Ovary (tissue), 3 donors: ENCODE data around the gene TRPM2.

Experiments used
- CTCF ChIP-seq, 3 donors: fragments of 450-650 bp in 2 of 3; fragments of 200-600 bp in 1 of 3; IDR thresholded peaks; one replicate each; pipeline versions ENCODE4 v1.5.1 to v1.8.0; 2016 to 2022; ENCODE audit warnings: antibody characterized with exemption in 3 of 3, mild to moderate bottlenecking in 1 of 3
- POLR2A ChIP-seq: fragments of 450-650 bp; IDR thresholded peaks from one replicate; pipeline ENCODE4 v1.6.1; 2017; ENCODE audit warnings: antibody characterized with exemption, mild to moderate bottlenecking, moderate library complexity
- donor health status: DM: no; HTN: no; CAD: no.

- TF ChIP-seq POLR2A: no peak
- no peak for TF ChIP-seq CTCF (IDR thresholded peaks at IDR 0.05)
Observed at GRCh38 chr21:44323591-44323990, 29.8 kb upstream of the TRPM2 start.
